ENCODE results near the gene BLACAT1. TPM values are rescaled to one million over a fixed set of nuclear protein-coding genes. Genes with fewer than 3 reads are reported as not detected.

Gene BLACAT1
- total RNA-seq: not detected in 2 replicates

GRCh38 chr1:205455581-205456382 lies at the start of gene BLACAT1:
BLACAT1 (minus strand) TSS chr1:205456045.
- Histone ChIP-seq H3K27ac (ENCODE audit: low read depth, low read length) (no peak within 1 kb of the TSS), H2AFZ (ENCODE audit: low read length) (no peak within 1 kb of the TSS), H3K4me1 (ENCODE audit: insufficient read depth, low read length) (no peaks in the 10 kb centered on the region), H4K20me1 (ENCODE audit: insufficient read depth, low read length) (peaks cover 2% of the 10 kb centered on the region), H3K36me3 (ENCODE audit: insufficient read depth, low read length) (no peaks in the 10 kb centered on the region), H3K4me3 (ENCODE audit: insufficient read depth, low read length) (no peak within 1 kb of the TSS), H3K4me2 (ENCODE audit: insufficient read depth, low read length) (no peak within 1 kb of the TSS), H3K9me3 (ENCODE audit: low read depth, low read length) (no peaks in the 10 kb centered on the region), H3K79me2 (ENCODE audit: insufficient read depth, low read length) (no peaks in the 10 kb centered on the region), H3K27me3 (ENCODE audit: insufficient read depth, low read length) (peaks cover 76% of the 10 kb centered on the region)
- no peak for DNase-seq (ENCODE audit: insufficient read length, low spot score, missing footprints)
- TF ChIP-seq, protein P1, sequence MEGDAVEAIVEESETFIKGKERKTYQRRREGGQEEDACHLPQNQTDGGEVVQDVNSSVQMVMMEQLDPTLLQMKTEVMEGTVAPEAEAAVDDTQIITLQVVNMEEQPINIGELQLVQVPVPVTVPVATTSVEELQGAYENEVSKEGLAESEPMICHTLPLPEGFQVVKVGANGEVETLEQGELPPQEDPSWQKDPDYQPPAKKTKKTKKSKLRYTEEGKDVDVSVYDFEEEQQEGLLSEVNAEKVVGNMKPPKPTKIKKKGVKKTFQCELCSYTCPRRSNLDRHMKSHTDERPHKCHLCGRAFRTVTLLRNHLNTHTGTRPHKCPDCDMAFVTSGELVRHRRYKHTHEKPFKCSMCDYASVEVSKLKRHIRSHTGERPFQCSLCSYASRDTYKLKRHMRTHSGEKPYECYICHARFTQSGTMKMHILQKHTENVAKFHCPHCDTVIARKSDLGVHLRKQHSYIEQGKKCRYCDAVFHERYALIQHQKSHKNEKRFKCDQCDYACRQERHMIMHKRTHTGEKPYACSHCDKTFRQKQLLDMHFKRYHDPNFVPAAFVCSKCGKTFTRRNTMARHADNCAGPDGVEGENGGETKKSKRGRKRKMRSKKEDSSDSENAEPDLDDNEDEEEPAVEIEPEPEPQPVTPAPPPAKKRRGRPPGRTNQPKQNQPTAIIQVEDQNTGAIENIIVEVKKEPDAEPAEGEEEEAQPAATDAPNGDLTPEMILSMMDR (IDR thresholded peaks at IDR 0.05; ENCODE audit: extremely low read depth, low read depth, low read length): no peak

DNA sequence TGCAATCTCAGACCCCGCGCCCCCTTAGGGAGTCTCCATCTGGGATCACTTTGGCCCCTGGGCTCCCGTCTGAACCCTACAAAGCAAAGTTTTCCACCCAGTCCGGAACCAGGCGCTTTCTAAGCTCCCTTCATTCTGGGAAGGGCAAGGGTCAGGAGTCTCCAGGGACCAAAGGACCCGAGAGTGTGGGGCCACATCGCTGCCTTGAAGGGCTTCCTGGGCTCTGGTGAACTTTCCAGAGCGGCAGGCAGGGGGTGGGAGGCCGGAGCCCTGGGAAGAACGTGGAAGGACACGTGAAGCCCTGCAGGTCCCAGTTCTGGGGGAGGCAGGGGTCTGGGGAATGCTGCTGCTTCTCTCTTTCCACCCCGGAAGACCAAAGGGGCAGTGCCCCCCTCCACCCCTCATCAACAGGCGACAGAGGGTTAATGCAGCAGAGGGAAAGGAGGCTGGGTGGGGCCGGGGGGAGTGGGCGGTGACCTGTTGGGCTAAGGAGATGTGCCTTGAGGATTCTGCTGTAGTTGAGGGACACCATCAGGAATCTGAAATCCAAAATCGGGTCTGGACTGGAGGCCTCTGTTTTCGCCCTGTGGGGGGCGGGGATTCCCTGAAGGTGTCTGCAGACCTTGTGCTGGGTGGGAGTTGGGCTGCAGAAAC lies 49.4 kb upstream of the BLACAT1 start:
- DNase-seq (ENCODE audit: insufficient read length, low spot score, missing footprints): peak; percentile 66
- Histone ChIP-seq H3K4me3 (ENCODE audit: insufficient read depth, low read length) (peak overlapping the region; percentile 68), H4K20me1 (ENCODE audit: insufficient read depth, low read length) (no peaks in the 10 kb centered on the region), H3K36me3 (ENCODE audit: insufficient read depth, low read length) (no peaks in the 10 kb centered on the region), H3K4me1 (ENCODE audit: insufficient read depth, low read length) (peaks cover 4% of the 10 kb centered on the region), H3K79me2 (ENCODE audit: insufficient read depth, low read length) (no peaks in the 10 kb centered on the region), H3K4me2 (ENCODE audit: insufficient read depth, low read length) (peak overlapping the region; percentile 73), H2AFZ (ENCODE audit: low read length) (peak overlapping the region; percentile 59), H3K27me3 (ENCODE audit: insufficient read depth, low read length) (peaks cover 32% of the 10 kb centered on the region), H3K9me3 (ENCODE audit: low read depth, low read length) (no peaks in the 10 kb centered on the region), H3K27ac (ENCODE audit: low read depth, low read length) (no peak overlapping the region)
- TF ChIP-seq, protein P1 (IDR thresholded peaks at IDR 0.05; ENCODE audit: extremely low read depth, low read depth, low read length): no peak

- H2AFZ ChIP-seq (ENCODE audit: low read length): peak within 1 kb of the TSS; percentile 59
- peak within 1 kb of the TSS; percentile 73 for H3K4me2 ChIP-seq (ENCODE audit: insufficient read depth, low read length)
- H3K27ac ChIP-seq (ENCODE audit: low read depth, low read length): no peak within 1 kb of the TSS
- TF ChIP-seq, protein P1 (IDR thresholded peaks at IDR 0.05; ENCODE audit: extremely low read depth, low read depth, low read length): no peak
- H3K4me1 ChIP-seq (ENCODE audit: insufficient read depth, low read length): peaks cover 4% of the 10 kb centered on the region
- peak; percentile 89 for DNase-seq (ENCODE audit: insufficient read length, low spot score, missing footprints)
- H3K36me3 ChIP-seq (ENCODE audit: insufficient read depth, low read length): no peaks in the 10 kb centered on the region
- no peaks in the 10 kb centered on the region for H3K79me2 ChIP-seq (ENCODE audit: insufficient read depth, low read length)
- peak within 1 kb of the TSS; percentile 68 for H3K4me3 ChIP-seq (ENCODE audit: insufficient read depth, low read length)
- H4K20me1 ChIP-seq (ENCODE audit: insufficient read depth, low read length): no peaks in the 10 kb centered on the region
- H3K27me3 ChIP-seq (ENCODE audit: insufficient read depth, low read length): peaks cover 32% of the 10 kb centered on the region
- no peaks in the 10 kb centered on the region for H3K9me3 ChIP-seq (ENCODE audit: low read depth, low read length)
Observed at GRCh38 chr1:205504311-205505075, 48.6 kb upstream of the BLACAT1 start, which contains the start of gene CDK18. CDK18 (plus strand) TSS chr1:205504669; CDS start chr1:205523168, 18,499 bp downstream.

All from osteoblast (primary cell).